Choroid plexus epithelial cell (primary cell): ENCODE results near the gene AFG1L.

Source experiments
- DNase-seq: peaks from one replicate; pipeline ENCODE4 v3.0.0-alpha.2; 2010; ENCODE audit warnings: low read depth
- H3K4me3 ChIP-seq: 2 replicates; pipeline ENCODE4 v1.5.1; 2011; ENCODE audit warnings: low read depth, mild to moderate bottlenecking, control low read depth, low read length, moderate library complexity
- CTCF ChIP-seq: conservative IDR thresholded peaks from 2 replicates; pipeline ENCODE4 v1.5.1; 2011; ENCODE audit warnings: low read depth, mild to moderate bottlenecking, control low read depth, inconsistent platforms, low read length, moderate library complexity

The AFG1L gene

GRCh38 chr6:108566406-108566805 lies 271.6 kb downstream of the AFG1L start:
- DNase-seq = no peak
- H3K4me3 ChIP-seq = no peak overlapping the region
- no peak for TF ChIP-seq CTCF

GRCh38 chr6:108568101-108568500 lies 273.2 kb downstream of the AFG1L start:
- no peak overlapping the region for H3K4me3 ChIP-seq
- DNase-seq = no peak
- no peak for TF ChIP-seq CTCF

GRCh38 chr6:108568551-108569305 lies 273.9 kb downstream of the AFG1L start:
- TF ChIP-seq CTCF = no peak
- DNase-seq = no peak
- no peak overlapping the region for H3K4me3 ChIP-seq

GRCh38 chr6:108570517-108570916 lies 275.7 kb downstream of the AFG1L start:
- no peak overlapping the region for H3K4me3 ChIP-seq
- TF ChIP-seq CTCF = no peak
- DNase-seq = peak; percentile 56

- DNase-seq = no peak
- no peak for TF ChIP-seq CTCF
- H3K4me3 ChIP-seq = no peak overlapping the region
Observed at GRCh38 chr6:108574457-108575141, 279.7 kb downstream of the AFG1L start.
